Stimulated activated CD8-positive, alpha-beta memory T cell treated with anti-CD3 and anti-CD28 coated beads, Interleukin-7, amount 100 ng/mL, for 1 hour (primary cell): ENCODE data around the gene MSH6.

Source experiments
- DNase-seq, 2 donors: peaks; one replicate each; pipeline ENCODE4 v3.0.0-alpha.2; 2020; ENCODE audit warnings: low read depth in 2 of 2

MSH6 gene

GRCh38 chr2:47783486-47784351 is 774 bp downstream of the MSH6 start:
- peak; percentile 28 to 35 for DNase-seq

- no peak for DNase-seq
Observed at GRCh38 chr2:47784352-47784851, 1.5 kb downstream of the MSH6 start.

- DNase-seq: no peak
Observed at GRCh38 chr2:47785986-47786385, 3.0 kb downstream of the MSH6 start.

GRCh38 chr2:47796090-47796697 is 13.2 kb downstream of the MSH6 start:
- DNase-seq: no peak

GRCh38 chr2:47798631-47799030 is 15.7 kb downstream of the MSH6 start:
- DNase-seq: no peak

GRCh38 chr2:47799031-47799609 is 16.2 kb downstream of the MSH6 start:
- no peak for DNase-seq

GRCh38 chr2:47801118-47801517 is 18.2 kb downstream of the MSH6 start:
- no peak for DNase-seq

GRCh38 chr2:47803363-47803762 is 20.4 kb downstream of the MSH6 start:
- no peak for DNase-seq

- no peak for DNase-seq
Observed at GRCh38 chr2:47803770-47804169, 20.8 kb downstream of the MSH6 start.

- DNase-seq: no peak
Observed at GRCh38 chr2:47805850-47806249, 22.9 kb downstream of the MSH6 start.

- no peak for DNase-seq
Observed at GRCh38 chr2:47808614-47809013, 25.7 kb downstream of the MSH6 start.

GRCh38 chr2:47809903-47810302 is 27.0 kb downstream of the MSH6 start:
- DNase-seq: no peak

GRCh38 chr2:47810850-47811249 is 27.9 kb downstream of the MSH6 start:
- DNase-seq: no peak

- no peak for DNase-seq
Observed at GRCh38 chr2:47811668-47812067, 28.7 kb downstream of the MSH6 start.

- DNase-seq: no peak
Observed at GRCh38 chr2:47815764-47816163, 32.8 kb downstream of the MSH6 start.

- DNase-seq: no peak
Observed at GRCh38 chr2:47818777-47819176, 35.8 kb downstream of the MSH6 start.

GRCh38 chr2:47819834-47820233 is 36.9 kb downstream of the MSH6 start:
- DNase-seq: no peak

GRCh38 chr2:47822518-47822917 is 39.6 kb downstream of the MSH6 start:
- no peak for DNase-seq

GRCh38 chr2:47833516-47833968 is 50.6 kb downstream of the MSH6 start:
- DNase-seq: no peak

GRCh38 chr2:47838249-47838648 is 55.3 kb downstream of the MSH6 start:
- DNase-seq: no peak

- no peak for DNase-seq
Observed at GRCh38 chr2:47838686-47839085, 55.7 kb downstream of the MSH6 start.

- no peak for DNase-seq
Observed at GRCh38 chr2:47842846-47843245, 59.9 kb downstream of the MSH6 start.

- DNase-seq: no peak
Observed at GRCh38 chr2:47843407-47843806, 60.5 kb downstream of the MSH6 start.
